Measurements from ENCODE around the gene ASCC3.

ASCC3 gene

GRCh38 chr6:100491952-100492670 is 389.0 kb downstream of the ASCC3 start:
- no peak for DNase-seq (ENCODE audit: low read depth in 2 of 2)

- no peak for DNase-seq (ENCODE audit: low read depth in 2 of 2)
Measured at GRCh38 chr6:100490065-100490464, 391.1 kb downstream of the ASCC3 start.

- no peak for DNase-seq (ENCODE audit: low read depth in 2 of 2)
Measured at GRCh38 chr6:100488244-100488643, 392.9 kb downstream of the ASCC3 start.

- no peak for DNase-seq (ENCODE audit: low read depth in 2 of 2)
Measured at GRCh38 chr6:100487638-100488037, 393.5 kb downstream of the ASCC3 start.

GRCh38 chr6:100485268-100485667 is 395.9 kb downstream of the ASCC3 start:
- DNase-seq (ENCODE audit: low read depth in 2 of 2) = no peak

- DNase-seq (ENCODE audit: low read depth in 2 of 2) = no peak
Measured at GRCh38 chr6:100484474-100484873, 396.7 kb downstream of the ASCC3 start.

GRCh38 chr6:100482698-100483097 is 398.4 kb downstream of the ASCC3 start:
- no peak for DNase-seq (ENCODE audit: low read depth in 2 of 2)

GRCh38 chr6:100479179-100480035 is 401.7 kb downstream of the ASCC3 start:
- DNase-seq (ENCODE audit: low read depth in 2 of 2) = no peak

GRCh38 chr6:100475554-100476320 is 405.4 kb downstream of the ASCC3 start:
- no peak for DNase-seq (ENCODE audit: low read depth in 2 of 2)

- no peak for DNase-seq (ENCODE audit: low read depth in 2 of 2)
Measured at GRCh38 chr6:100473182-100473581, 407.9 kb downstream of the ASCC3 start.

GRCh38 chr6:100472674-100473073 is 408.5 kb downstream of the ASCC3 start:
- no peak for DNase-seq (ENCODE audit: low read depth in 2 of 2)

GRCh38 chr6:100470422-100471120 is 410.6 kb downstream of the ASCC3 start:
- DNase-seq (ENCODE audit: low read depth in 2 of 2) = no peak

GRCh38 chr6:100469101-100469859 is 411.8 kb downstream of the ASCC3 start:
- no peak for DNase-seq (ENCODE audit: low read depth in 2 of 2)

GRCh38 chr6:100468016-100468622 is 413.0 kb downstream of the ASCC3 start:
- no peak for DNase-seq (ENCODE audit: low read depth in 2 of 2)

- DNase-seq (ENCODE audit: low read depth in 2 of 2) = no peak
Measured at GRCh38 chr6:100467129-100468015, 413.8 kb downstream of the ASCC3 start.

GRCh38 chr6:100466410-100467128 is 414.6 kb downstream of the ASCC3 start:
- DNase-seq (ENCODE audit: low read depth in 2 of 2) = no peak

- no peak for DNase-seq (ENCODE audit: low read depth in 2 of 2)
Measured at GRCh38 chr6:100465701-100466409, 415.3 kb downstream of the ASCC3 start.
